GM19240 (cell line): ENCODE data around the gene TTLL6.

ENCODE experiments used
- DNase-seq: peaks from one replicate; pipeline ENCODE4 v3.0.0; 2011; ENCODE audit warnings: low spot score; ENCODE audit not compliant: insufficient read length

The TTLL6 gene

DNA sequence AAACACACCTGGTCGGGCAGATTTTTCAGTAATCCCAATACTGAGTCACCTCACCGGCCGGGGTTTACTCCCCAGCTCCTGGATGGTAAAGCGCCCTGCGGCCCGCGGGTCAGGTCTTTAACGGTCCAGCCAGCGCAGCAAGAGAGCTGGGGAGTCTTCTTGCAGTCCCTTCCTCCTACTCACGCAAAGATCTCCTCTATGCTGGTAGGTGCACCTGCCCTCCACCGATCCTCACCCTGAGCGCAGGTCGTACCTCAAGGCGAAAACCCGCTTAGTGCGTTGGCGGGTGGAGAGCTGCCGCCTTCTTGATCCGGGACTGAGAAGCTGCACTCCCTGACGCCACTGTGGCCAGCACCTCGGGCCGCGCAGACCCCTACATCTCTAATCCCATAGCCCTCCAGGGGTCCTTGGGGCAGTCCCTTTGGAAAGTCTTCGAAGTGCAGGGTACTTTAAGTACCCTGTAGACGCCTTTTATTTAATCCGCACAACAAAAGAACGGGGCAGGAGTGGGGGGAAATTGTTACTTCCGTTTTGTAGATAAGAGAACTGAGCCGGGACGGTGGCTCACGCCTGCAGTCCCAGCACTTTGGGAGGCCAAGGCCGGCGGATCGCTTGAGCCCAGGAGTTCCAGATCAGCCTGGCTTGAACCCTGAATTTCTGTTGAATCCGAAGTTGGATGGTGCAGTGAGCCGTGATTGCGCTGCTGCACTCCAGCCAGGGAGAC lies 78.1 kb downstream of the TTLL6 start:
- DNase-seq, result no peak

DNA sequence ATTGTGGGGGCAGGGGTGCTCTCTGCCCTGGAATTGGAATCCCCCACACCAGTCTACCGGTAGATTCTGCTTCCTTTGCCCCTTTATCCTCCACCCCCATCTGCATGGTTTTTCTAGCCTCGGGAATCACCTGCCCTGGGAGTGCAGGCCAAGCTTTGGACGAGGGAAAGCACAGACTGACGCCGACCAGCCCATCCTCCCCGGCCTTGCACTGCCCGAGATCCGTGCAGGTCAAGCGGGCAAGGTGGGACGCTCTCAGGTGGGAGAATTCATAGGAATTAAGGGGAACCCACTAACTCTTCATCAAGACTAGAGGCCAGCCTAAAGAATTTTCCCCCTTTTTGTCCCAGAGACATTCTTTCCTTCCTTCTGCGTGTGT lies 78.6 kb downstream of the TTLL6 start:
- no peak for DNase-seq

DNA sequence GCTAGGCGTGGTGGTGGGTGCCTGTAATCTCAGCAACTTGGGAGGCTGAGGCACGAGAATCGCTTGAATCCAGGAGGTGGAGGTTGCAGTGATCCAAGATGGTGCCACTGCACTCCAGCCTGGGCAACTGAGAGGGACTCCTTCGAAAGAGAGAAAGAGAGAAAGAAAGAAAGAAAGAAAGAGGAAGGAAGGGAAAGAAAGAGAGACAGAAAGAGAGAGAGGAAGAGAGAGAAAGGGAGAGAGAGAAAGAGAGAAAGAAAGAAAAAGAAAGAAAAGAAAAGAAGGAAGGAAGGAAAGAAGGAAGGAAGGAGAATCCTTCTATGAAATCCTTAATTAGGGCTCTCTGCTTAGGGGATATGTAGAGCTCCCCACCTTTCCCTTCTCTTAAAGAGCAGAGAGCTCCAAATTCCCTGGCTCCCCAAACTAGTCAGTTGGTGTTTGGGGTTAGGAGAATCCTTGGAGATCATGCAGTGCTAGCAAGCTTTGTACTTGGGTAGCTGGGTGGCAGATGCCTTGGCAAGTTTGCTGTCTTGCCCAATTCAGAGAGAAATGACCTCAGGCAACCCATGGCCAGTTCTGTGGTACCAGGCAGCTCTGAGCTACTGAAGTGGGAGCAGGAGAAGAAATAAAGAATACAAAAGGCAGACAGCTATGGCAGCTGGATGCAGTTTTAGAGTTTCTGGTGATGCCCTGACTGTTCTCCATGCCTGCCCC lies 79.5 kb downstream of the TTLL6 start:
- no peak for DNase-seq

DNA sequence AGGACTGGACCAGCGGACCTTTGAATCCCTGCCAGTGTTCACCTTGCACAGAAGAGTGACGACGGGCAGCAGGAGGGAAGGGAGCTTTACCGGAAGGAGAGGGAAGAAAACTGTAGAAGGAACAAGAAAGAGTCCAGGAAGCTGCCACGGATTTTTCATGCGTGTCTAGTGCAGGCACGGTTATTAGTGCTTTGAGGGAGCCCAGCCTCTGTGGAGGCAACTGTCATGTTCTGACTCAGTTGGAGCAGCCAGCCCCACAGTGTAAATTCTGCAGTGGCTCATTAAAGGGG lies 82.0 kb downstream of the TTLL6 start:
- DNase-seq, result no peak

DNA sequence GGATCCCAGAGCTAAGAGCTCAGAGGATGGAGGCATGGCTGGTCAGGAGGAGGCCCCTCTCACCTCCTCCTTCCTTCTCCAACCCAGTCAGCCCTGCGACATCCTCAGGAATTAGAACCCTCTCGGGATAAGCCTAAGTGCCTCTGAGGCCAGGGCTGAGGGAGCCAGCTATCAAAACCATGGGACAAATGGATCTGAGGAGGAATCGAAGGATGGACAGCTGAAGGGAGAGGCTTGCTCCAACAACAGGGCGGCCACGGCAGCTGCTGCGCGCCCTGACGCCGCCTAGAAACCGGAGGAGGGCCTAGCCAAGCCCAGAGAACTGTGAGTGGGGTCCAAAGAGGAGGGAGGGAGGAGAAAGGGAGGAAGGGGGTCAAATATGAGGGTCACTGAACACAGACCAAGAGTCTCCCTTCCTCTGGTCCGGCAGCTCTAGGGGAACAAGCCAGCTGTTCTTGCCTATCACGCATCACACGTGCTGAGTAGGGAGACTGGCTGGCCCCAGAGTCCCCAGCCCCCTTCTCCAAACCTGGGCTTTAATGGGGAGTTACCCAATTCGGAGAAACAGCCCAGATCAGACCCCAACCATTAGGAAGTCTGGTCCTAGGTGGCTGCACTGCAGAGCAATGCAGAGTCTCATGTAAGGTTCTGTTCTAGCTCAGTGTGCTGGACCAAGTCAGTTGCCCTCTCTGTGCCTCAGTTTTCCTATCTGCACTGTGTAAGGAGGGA lies 82.5 kb downstream of the TTLL6 start:
- DNase-seq, result no peak

DNA sequence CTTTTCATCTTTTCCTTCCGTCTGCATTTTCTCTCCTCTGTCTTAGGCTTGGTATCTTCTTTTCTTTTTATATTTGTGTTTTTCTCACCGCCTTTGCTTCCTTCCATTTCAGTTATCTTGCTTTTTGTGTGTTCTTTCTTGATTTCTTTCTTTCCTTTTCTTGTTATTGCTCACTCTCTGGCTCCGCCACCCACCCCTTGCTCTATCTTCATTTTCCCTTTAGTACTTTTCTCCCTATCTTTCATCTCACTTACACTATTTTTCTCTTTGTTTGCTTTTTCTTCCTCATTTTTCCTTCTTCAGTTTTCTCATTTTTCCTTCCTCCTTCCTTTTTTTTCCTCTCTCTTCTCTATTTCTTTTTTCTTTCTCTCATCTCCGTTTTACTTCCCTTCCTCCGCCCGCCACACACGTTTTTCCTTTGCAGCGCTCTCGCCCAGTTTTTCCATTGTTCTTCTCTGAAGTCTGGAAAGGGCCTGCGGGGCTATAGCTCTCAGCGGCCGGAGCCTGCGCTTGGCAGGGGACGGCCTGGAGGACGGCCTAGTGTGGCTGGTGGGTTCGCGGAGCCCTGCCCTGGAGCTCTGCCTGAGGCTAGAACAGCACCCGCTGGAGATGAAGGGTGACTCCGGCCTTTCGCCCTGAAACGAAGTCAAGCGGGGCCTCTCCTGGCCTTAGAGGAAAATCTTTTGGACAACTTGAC lies 83.2 kb downstream of the TTLL6 start:
- DNase-seq, result no peak

DNA sequence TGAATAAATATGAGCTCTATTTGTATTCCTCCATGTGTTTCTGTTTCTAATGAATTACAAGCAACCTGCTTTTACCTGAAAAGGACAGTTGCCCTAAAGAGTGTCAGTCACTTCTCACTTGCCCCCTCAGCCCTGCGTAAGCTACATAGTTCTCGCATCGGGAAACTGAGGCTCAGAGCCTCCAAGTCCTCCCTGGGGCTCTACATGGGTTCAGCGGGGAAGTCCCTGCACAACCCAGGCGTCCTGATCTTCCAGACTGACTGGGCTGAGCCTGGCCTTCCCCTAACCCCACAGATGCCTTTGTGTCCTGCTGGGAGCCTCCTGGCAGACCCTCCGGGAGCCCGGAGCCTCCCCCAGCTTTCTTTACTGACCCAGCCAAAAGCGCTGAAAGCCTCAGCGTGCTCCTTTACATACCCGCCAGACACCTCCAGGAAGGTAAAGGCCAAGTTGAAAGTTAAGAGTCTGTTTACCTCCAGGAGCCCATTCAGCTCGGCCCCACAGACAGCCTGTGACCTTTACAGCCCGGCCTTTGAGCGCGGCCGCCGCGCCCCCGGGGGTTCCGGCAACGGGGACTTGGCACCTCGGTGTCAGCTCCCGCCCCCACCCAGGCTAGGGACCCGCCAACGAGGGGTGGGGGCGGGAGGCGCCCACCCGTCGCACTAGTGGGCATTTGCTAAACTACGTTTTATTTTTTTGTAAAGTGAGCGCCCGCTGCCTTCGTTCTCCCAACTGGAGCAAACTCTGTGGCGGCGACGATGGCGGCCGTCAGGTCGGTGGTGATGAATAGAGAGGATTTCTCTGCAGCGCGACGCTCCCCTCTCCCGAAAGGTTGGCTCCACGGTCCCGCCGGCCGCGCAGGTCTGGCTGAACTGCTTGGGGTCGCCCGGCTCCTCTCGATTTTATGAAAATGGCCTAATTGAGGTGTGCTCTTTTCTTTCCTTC lies 84.1 kb downstream of the TTLL6 start:
- DNase-seq, result no peak

DNA sequence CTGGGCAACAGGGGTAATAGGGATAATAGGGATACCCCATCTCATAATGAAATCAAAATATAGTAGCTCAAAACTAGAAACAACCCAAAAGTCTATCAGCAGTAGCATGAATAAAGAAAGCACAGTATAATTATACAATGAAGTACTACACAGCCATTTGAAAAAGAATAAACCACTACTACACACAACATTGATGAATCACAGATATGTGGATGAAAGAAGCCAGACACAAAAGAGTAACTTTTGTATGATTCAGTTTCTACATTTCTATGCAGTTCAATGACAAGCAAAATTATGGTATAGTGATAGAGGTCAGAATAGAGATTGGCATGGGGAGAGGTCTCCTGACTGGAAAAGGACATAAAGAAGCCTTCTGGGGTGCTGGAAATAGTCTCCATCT lies 85.7 kb downstream of the TTLL6 start:
- no peak for DNase-seq

DNA sequence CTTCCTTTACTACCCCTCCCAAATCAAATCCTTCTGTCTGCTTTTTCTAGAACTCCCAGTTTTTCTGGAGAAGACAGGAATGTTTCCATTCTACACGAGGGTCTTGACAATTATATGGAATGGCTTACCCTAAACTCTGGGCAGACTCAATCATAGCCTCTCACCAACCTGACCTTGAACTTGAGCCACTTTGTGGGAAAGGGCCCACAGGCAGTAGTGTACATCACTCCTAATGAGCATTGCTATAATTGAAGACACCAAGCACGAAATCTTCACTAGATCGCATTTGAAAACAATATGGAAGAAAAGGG lies 86.8 kb downstream of the TTLL6 start:
- DNase-seq, result no peak

DNA sequence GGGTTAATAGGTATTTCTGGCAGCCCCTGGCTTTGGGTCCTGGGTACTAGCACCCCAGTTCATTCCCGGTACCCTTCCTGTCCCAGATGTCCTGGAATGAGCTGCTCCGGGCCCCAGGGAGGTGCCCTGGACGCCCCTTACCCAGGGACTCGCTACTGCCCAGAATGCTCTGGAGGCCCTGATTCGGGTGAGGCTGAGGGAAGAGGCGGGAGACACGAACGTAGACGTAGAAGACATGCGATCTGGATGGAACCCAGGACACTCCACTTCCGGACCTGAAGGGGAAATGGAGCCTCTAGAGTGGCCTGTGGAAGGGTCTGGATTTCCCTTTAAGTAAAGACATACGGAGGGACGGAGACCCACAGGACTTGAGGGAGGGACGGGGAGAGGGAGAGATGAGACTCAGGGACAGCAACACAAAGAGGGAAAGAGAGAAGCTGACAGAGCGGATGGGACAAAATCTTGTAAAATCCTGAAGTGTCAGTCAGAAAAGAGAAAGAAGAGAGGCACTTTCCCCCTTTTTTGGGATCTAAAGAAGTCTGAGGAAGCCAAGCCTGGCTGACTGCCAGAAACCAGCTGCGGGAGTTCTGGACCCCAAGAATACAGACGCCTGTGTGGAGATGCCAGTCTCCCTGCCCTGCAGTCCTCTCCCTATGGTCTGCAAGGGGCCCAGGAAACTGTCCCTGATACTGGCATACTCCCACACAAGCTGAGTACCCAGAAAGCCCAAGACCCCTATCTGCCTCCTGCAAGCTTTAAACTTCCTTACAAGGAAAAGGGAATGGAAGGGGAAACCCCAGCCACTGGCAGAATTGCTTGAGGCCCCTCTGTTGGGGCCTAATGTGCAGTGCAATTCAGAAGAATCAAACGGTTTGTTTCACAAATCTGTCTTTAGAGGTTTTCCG lies 87.4 kb downstream of the TTLL6 start:
- no peak for DNase-seq

DNA sequence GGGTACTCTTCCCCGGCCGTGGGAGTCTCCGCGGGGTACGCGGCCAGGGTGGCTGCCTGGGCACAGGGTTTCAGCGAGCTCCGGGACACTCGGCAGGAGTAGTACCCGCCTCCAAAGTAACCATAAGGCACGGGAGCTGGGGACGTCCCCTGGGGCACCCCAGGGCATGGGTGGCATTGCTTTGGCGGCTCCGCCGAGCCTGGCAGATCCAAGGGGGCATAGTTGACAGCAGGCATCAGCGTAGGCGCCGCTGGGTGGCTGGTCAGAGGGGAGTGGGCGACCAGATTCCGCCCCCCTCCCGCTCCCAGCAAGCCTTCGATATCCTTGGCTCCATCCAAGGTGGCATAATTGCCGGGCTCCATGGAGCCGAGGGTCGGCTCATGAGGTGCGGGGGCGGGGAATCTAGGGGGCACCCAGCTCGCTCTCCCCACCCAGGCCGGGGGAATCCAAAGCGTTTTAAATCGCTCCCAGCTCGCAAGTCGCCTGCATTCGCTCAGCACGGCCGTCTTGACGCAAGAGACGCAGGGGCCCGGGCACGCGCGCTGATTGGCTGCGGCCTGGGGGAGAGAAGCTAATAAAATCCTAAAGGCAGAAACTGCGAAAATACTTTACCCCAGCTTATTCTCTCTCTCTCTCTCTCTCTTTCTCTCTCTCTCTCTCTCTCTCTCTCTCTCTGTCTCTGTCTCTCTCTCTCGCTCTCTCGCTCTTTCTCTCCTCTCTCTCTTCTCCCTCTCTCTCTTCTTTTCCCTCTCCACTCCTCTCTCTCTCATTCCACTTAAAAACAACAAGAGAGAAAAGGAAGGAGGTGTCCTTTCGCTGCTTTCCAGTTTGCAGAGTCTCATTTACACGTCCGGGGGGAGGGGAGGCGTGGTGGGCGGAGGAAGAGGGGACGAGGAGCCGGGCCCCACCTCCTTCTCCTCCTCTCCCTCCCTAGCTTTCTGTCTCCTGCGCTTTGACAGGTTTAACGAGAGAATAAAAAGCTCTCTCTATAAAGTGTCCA lies 88.5 kb downstream of the TTLL6 start, which contains the start of gene HOXB13:
Gene HOXB13, minus strand, starts transcription at position 519 of the 1,000 bp plus-strand sequence. Its CDS starts 157 bp downstream, at position 362.
- DNase-seq, result no peak

DNA sequence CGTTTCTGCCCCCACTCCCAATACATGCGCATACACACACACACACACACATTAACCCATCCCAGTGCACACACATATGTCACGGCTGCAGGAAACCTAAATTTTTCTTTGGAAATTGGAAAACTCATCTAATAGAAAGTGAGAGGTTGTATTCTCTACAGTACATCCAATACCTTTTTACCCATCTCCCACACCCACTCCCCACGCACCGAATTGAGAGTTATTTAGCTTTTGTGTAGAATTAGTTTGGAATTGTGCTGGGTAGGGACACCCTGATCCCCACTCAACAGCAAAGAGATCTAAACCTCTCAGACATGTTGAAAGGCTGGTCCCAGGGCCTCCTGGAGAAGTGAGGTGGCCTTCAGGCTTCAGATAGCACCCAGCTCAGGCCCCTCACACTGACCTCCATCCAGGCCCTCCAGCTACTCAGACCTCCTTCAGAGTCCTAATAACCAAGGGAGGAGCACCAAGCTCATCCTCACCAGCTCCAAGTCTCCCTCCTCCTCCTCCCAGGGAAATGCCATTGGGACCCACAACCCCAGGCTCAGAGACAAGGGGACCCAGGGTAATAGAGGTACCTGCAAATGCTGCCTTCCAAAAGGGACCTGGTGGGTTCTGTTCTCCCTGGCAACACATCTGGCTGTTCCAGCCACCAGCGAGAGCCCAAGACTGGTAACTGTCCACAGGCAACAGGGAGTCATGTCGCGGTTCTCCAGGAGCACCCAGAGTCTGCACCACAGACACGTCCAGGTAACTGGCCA lies 89.4 kb downstream of the TTLL6 start:
- DNase-seq, result no peak

DNA sequence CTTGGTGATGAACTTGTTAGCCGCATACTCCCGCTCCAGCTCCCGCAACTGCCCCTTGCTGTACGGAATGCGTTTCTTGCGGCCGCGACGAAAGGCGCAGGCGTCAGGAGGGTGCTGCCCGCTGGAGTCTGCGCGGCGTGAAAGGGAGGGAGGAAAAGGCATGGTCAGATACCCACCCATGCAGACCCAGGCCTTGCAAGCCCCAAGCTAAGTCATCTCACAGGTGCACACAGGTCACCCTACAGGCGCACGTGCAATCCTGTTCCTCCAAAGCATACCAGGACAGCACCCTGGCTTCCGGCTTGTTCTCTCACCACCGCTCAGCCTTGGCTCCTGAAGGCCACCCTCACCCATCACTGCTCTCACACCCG lies 90.1 kb downstream of the TTLL6 start:
- no peak for DNase-seq

DNA sequence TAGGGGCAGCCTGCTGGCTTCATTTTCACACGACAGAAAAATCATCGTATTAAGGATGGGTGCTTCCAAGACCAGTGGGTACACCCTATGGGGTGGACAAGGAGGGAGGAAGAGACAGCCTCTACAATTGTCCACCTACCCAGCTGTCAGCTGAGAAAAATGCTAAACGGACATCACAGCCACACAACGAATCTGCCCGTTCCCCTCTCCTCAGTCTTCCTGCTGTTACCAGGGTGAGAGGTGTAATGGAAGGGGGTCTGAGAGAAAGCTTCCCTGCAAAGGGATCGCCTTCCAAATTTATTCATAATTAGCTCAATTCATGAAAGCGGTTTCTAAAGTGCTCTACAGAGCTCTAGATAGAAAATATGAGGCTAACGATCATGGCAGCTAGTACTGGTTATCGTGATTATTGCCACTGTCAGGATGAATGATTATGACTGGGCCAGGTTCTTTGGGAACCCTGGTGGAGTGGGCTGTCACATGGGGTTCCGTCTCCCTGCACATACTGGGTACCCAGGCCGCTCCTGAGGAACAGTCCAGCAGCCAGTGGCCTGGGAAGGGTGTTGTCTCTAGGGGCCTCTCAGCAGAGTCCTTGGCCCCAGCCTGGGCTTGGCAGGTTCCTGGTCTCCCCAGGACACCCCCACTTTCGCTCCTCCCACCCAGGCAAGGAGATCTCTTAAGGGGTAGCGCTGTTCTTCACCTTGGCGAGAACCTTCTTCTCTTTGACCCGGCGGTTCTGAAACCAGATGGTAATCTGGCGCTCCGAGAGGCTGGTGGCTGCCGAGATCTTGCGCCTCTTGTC lies 90.7 kb downstream of the TTLL6 start:
- DNase-seq, result no peak

DNA sequence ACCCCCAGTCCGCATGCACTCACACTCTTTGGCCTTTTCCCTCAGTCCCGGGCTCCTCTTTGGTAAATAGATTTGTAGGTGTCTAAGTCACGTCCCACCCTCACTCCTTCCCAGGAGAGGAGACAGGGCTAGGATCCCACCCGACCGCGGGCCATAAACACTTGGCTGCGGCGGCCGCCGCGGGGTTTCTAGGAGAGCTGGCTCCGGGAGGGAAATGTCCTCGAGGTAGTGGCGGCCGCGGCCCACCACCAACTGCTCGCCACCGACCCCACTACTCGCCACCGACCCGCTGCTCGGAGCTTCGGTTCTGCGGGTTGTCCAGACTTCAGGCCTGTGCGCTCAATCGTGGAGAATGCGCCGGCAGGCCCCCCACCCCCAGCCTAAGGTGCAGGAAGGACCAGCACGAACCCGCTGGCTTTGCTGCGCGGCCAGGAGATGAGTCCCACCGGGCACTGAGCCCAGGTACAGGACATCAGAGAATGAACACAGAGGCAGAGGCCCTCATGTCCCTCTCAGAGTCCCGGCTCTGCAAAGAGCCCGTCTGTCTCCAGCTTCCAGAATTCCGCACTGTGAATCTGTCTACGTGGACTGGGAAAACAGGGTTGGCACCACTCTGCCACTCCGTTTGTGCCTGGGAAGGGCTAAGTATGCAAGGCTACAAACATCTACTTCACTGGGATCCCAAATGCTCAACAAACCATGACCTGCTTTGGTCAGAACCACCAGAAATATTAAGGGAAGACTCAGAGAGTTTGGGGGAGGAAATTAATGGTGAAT lies 91.6 kb downstream of the TTLL6 start:
- no peak for DNase-seq

DNA sequence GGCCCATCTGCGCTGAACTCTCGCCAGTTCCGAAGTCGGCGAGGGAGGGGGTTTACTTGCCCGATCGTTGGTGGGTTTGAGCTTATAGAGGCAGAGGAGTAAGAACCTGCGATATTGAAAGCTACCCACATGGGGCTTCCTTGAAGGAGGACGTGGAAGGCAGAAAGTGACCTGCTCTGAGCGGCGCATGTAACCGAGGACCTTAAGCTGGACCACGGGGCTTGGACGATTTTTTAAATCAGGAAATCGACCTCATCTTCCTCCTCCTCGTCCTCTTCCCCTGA lies 92.1 kb downstream of the TTLL6 start:
- DNase-seq, result no peak
